ENCODE results near the gene KIAA0825. TPM values are rescaled to one million over a fixed set of nuclear protein-coding genes. Genes with fewer than 3 reads are reported as not detected.

Gene KIAA0825
- total and polyA plus RNA-seq, 2 of the 8 experiments (the other 6 are each of a cell fraction or from before 2014, with no cell fraction given): 0.60 to 1.0 TPM

- H3K27ac ChIP-seq (ENCODE audit: low read depth, low read length): no peak overlapping the region
- no peaks in the 10 kb centered on the region for H3K4me1 ChIP-seq (replicated peaks in 1 of 4; ENCODE audit: control insufficient read depth in 3 of 4, insufficient read depth in 4 of 4, low read length in 3 of 4)
- peaks cover 0 to 12% (median 2%) of the 10 kb centered on the region in 4 experiments; a peak in 3 of 8 replicates for H3K36me3 ChIP-seq (ENCODE audit: control insufficient read depth in 2 of 4, insufficient read depth in 4 of 4, low read length in 3 of 4)
- no peak overlapping the region for H3K18ac ChIP-seq (ENCODE audit: extremely low read depth, low read length)
- no peak overlapping the region for H3K9ac ChIP-seq (replicated peaks in 1 of 4; ENCODE audit: extremely low read depth in 1 of 4, low read depth in 3 of 4, low read length in 3 of 4)
- no peak overlapping the region for H2BK12ac ChIP-seq (ENCODE audit: low read depth, low read length)
- no peaks in the 10 kb centered on the region for H3K23me2 ChIP-seq (ENCODE audit: low read depth, low read length)
- peaks cover 3 to 6% of the 10 kb centered on the region in 2 experiments; a peak in 2 of 4 replicates for H3K9me3 ChIP-seq (ENCODE audit: insufficient read depth in 2 of 2, low read depth in 1 of 2, low read length in 1 of 2)
- no peak overlapping the region for H4K91ac ChIP-seq (replicated peaks; ENCODE audit: insufficient read length, low read length)
- no peak overlapping the region for H3K23ac ChIP-seq (ENCODE audit: insufficient read length)
- H4K8ac ChIP-seq (ENCODE audit: extremely low read depth, insufficient read depth, low read length): no peak overlapping the region
- H2BK120ac ChIP-seq (replicated peaks; ENCODE audit: low read depth, low read length): no peak overlapping the region
- CTCF ChIA-PET (ENCODE audit: partially characterized antibody): interaction anchor here (0.7 kb wide), 1 partner anchor 38 kb away, joined by 3 read pairs; no protein-coding TSS in a partner anchor
- no peak for TF ChIP-seq SRF (IDR thresholded peaks at IDR 0.05; ENCODE audit: low read depth, low read length)
- no peak for TF ChIP-seq SP2 (IDR thresholded peaks at IDR 0.05; ENCODE audit: low read length)
- no peak for TF ChIP-seq CBX5 (IDR thresholded peaks at IDR 0.05; ENCODE audit: low read depth, low read length)
- TF ChIP-seq JUN (IDR thresholded peaks at IDR 0.05; ENCODE audit: low read depth, low read length): no peak
- peaks cover 0 to 32% of the 10 kb centered on the region in 2 experiments; a peak in 2 of 4 replicates for H3K79me2 ChIP-seq (ENCODE audit: control insufficient read depth in 1 of 2, insufficient read depth in 2 of 2, low read length in 2 of 2)
- H3K27me3 ChIP-seq (replicated peaks in 1 of 4; ENCODE audit: control insufficient read depth in 3 of 4, extremely low read depth in 1 of 4, insufficient read depth in 3 of 4, low read length in 3 of 4): no peaks in the 10 kb centered on the region
- H3K56ac ChIP-seq (replicated peaks; ENCODE audit: insufficient read length, low read depth, low read length): no peak overlapping the region
- POLR2A ChIA-PET (ENCODE audit: partially characterized antibody): no interaction called here
- 94% methylated on average over 3 of the region's 3 CpGs; no CpG with 5 or more reads in 1 of the 2 experiments for WGBS, 2 experiments (ENCODE audit: extremely low coverage in 1 of 2, insufficient coverage in 1 of 2, insufficient read length in 1 of 2, insufficient replicate concordance in 2 of 2, low coverage in 1 of 2, low lambda C conversion rate in 2 of 2, missing lambda C conversion rate in 1 of 2)
- FAIRE-seq (no peak), DNase-seq (ENCODE audit: low read depth in 1 of 2, low spot score in 2 of 2) (no peak)
- H3K4me2 ChIP-seq (ENCODE audit: insufficient read depth in 1 of 2, low read depth in 2 of 2, low read length in 2 of 2): no peak overlapping the region
- no peak overlapping the region for H2BK20ac ChIP-seq (ENCODE audit: low read length)
- no peak overlapping the region for H2BK5ac ChIP-seq (ENCODE audit: low read depth, low read length)
- no peak overlapping the region for H2AK5ac ChIP-seq (ENCODE audit: low read depth, low read length)
- H3K4me3 ChIP-seq (ENCODE audit: extremely low read depth in 1 of 4, insufficient read depth in 2 of 4, low read depth in 3 of 4, low read length in 4 of 4): no peak overlapping the region
- H3K79me1 ChIP-seq (ENCODE audit: low read depth, low read length): peaks cover 7% of the 10 kb centered on the region; the same call in 1 of the 2 replicates
- no peak overlapping the region for H3K4ac ChIP-seq (replicated peaks; ENCODE audit: insufficient read length, low read depth, low read length)
- no peaks in the 10 kb centered on the region for H4K20me1 ChIP-seq (replicated peaks in 1 of 2; ENCODE audit: control insufficient read depth in 1 of 2, insufficient read depth in 2 of 2, low read length in 2 of 2)
- no peak overlapping the region for H4K5ac ChIP-seq (ENCODE audit: insufficient read length, low read depth, low read length)
- H3K14ac ChIP-seq (ENCODE audit: insufficient read length): no peak overlapping the region
- H2BK15ac ChIP-seq (ENCODE audit: low read length): no peak overlapping the region
- H2AFZ ChIP-seq (ENCODE audit: low read length): no peak overlapping the region
Observed at GRCh38 chr5:94640176-94640575, 21.8 kb upstream of the KIAA0825 start.
